NB4 (cell line): ENCODE results near the gene VAC14.
A peak's percentile ranks its signal among the peaks of the same experiment; 100 is the strongest.

Source experiments
- DNase-seq: peaks from one replicate; pipeline ENCODE4 v3.0.0; 2010; ENCODE audit warnings: low read depth
- H3K4me3 ChIP-seq: one replicate; pipeline ENCODE4 v1.5.1; 2011; ENCODE audit warnings: mild to moderate bottlenecking, low read depth, low read length, moderate library complexity
- CTCF ChIP-seq: IDR thresholded peaks from one replicate; pipeline ENCODE4 v1.5.1; 2012; ENCODE audit warnings: low read depth, low read length
- MAX ChIP-seq: IDR thresholded peaks from 2 replicates; pipeline ENCODE4 v1.6.1; 2011; ENCODE audit warnings: low read depth, low read length
- MYC ChIP-seq: IDR thresholded peaks from 2 replicates; pipeline ENCODE4 v1.6.1; 2011; ENCODE audit warnings: low read depth, low read length
- POLR2A ChIP-seq: IDR thresholded peaks from 2 replicates; pipeline ENCODE4 v1.6.1; 2011; ENCODE audit warnings: mild to moderate bottlenecking; ENCODE audit not compliant: insufficient read length; ENCODE audit errors: extremely low read depth

The VAC14 gene

GRCh38 chr16:70670175-70670574, 130.8 kb downstream of the VAC14 start:
- no peak for DNase-seq
- H3K4me3 ChIP-seq, result no peak overlapping the region
- TF ChIP-seq MYC, result no peak
- no peak for TF ChIP-seq MAX
- no peak for TF ChIP-seq CTCF
- TF ChIP-seq POLR2A, result no peak

- TF ChIP-seq CTCF, result no peak
- no peak for TF ChIP-seq MAX
- no peak for TF ChIP-seq POLR2A
- TF ChIP-seq MYC, result no peak
- no peak for DNase-seq
- H3K4me3 ChIP-seq, result no peak overlapping the region
Measured at GRCh38 chr16:70665806-70666735, 134.9 kb downstream of the VAC14 start.

- peak; percentile 9 for DNase-seq
- no peak overlapping the region for H3K4me3 ChIP-seq
- TF ChIP-seq MYC (no peak), MAX (no peak), CTCF (no peak), POLR2A (no peak)
Measured at GRCh38 chr16:70665113-70665694, 135.8 kb downstream of the VAC14 start.

GRCh38 chr16:70664325-70665112, 136.4 kb downstream of the VAC14 start:
- H3K4me3 ChIP-seq, result no peak overlapping the region
- peak; percentile 10 for DNase-seq
- TF ChIP-seq MAX (no peak), CTCF (no peak), POLR2A (peak; percentile 12), MYC (no peak)

- DNase-seq, result no peak
- H3K4me3 ChIP-seq, result no peak overlapping the region
- TF ChIP-seq CTCF (no peak), POLR2A (no peak), MAX (no peak), MYC (no peak)
Measured at GRCh38 chr16:70663524-70664324, 137.2 kb downstream of the VAC14 start.
